ENCODE data around the gene PCDHGB6.
A peak's percentile ranks its signal among the peaks of the same experiment; 100 is the strongest.
"Not testable (repeated sequence)": the region's sequence is repeated elsewhere in the genome, so short reads cannot be mapped to it uniquely, and the experiment has no call there.

PCDHGB6 gene

DNA sequence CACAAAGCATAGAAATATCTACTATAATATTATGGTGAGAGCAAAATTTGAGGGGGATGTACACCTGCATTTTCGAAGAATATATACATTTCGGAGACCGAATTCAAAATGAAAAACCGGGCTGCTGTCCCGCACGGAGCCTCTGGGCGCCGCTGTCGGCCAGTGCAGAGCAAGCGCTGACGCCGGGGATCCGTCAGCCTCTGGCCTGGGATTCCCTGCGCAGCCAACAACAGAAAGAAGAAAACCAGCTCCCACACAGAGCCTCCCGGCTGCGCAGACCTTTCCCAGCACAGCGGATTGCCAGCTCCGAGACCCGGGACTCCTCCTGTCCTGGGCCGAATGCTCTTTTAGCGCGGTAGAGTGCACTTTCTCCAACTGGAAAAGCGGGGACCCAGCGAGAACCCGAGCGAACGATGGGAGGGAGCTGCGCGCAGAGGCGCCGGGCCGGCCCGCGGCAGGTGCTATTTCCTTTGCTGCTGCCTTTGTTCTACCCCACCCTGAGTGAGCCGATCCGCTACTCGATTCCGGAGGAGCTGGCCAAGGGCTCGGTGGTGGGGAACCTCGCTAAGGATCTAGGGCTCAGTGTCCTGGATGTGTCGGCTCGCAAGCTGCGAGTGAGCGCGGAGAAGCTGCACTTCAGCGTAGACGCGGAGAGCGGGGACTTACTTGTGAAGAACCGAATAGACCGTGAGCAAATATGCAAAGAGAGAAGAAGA lies at the start of gene PCDHGB6:
TSS of gene PCDHGB6 (plus strand) at position 232 of the 716 bp plus-strand sequence. CDS start at position 414, 182 bp downstream.
- TF ChIP-seq, protein P1, sequence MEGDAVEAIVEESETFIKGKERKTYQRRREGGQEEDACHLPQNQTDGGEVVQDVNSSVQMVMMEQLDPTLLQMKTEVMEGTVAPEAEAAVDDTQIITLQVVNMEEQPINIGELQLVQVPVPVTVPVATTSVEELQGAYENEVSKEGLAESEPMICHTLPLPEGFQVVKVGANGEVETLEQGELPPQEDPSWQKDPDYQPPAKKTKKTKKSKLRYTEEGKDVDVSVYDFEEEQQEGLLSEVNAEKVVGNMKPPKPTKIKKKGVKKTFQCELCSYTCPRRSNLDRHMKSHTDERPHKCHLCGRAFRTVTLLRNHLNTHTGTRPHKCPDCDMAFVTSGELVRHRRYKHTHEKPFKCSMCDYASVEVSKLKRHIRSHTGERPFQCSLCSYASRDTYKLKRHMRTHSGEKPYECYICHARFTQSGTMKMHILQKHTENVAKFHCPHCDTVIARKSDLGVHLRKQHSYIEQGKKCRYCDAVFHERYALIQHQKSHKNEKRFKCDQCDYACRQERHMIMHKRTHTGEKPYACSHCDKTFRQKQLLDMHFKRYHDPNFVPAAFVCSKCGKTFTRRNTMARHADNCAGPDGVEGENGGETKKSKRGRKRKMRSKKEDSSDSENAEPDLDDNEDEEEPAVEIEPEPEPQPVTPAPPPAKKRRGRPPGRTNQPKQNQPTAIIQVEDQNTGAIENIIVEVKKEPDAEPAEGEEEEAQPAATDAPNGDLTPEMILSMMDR (IDR thresholded peaks at IDR 0.05; ENCODE audit: insufficient read depth, low read length, missing control alignments) = peak; percentile 43
- POLR2A ChIA-PET; DNase-seq (ENCODE audit: low read depth, low spot score): not testable (repeated sequence)
- CTCF ChIA-PET = interaction anchor here (1.1 to 4.8 kb wide), 10 partner anchors 10 to 159 kb away, joined by 3 to 43 read pairs (median 12); partner anchors contain the start of genes PCDHGA12, PCDHGA8, PCDHGB5 and PCDHGB7
- H3K4me3 ChIP-seq (ENCODE audit: low read depth, low read length) = peak within 1 kb of the TSS; percentile 37

DNA sequence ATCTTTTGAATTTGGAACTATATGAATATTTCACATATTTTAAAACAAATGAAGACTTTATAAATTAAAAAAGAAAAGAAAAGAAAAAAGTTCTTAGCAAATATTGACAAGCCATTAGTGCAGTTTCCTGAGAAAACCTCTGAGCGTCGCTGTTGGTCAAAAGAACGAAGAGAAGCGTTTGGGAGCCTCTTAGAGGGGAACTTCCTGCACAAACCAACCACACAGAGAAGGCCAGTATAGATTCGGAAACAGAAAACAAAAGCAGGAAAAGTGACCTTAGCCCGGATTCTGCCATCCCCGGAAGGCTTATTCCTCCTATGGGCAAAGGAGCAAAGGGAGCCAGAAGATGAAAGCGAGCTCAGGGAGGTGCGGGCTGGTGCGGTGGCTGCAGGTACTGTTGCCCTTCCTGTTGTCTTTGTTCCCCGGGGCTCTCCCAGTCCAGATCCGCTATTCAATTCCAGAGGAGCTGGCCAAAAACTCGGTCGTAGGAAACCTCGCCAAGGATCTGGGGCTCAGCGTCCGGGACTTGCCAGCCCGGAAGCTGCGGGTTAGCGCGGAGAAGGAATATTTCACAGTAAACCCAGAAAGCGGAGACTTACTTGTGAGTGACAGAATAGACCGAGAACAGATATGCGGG lies 47.9 kb upstream of the PCDHGB6 start, which contains the start of gene PCDHGB2:
TSS of gene PCDHGB2 (plus strand) at position 205 of the 637 bp plus-strand sequence. CDS start at position 347, 142 bp downstream.
- ChIA-PET POLR2A (no interaction called here), CTCF (interaction anchor here (0.8 to 3.9 kb wide), 7 partner anchors 10 to 206 kb away, joined by 3 to 32 read pairs (median 9); partner anchors contain the start of genes PCDHGA3, PCDHGB1 and PCDHGB3)
- H3K4me3 ChIP-seq (ENCODE audit: low read depth, low read length) = peak within 1 kb of the TSS; percentile 53
- no peak for DNase-seq (ENCODE audit: low read depth, low spot score)
- TF ChIP-seq, protein P1 (IDR thresholded peaks at IDR 0.05; ENCODE audit: insufficient read depth, low read length, missing control alignments) = peak; percentile 15

DNA sequence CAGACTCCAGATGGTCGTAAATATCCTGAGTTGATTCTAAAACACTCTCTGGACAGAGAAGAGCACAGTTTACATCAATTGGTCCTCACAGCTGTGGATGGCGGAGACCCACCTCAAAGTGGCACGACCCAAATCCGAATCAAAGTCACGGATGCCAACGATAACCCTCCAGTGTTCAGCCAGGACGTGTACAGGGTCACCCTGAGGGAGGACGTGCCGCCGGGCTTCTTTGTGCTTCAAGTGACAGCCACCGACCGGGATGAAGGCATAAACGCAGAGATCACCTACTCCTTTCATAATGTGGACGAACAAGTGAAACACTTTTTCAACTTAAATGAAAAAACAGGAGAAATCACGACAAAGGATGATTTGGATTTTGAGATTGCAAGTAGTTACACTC lies 47.1 kb upstream of the PCDHGB6 start:
- POLR2A ChIA-PET = no interaction called here
- peak overlapping the region; percentile 53; the same call in 1 of the 2 replicates for H3K4me3 ChIP-seq (ENCODE audit: low read depth, low read length)
- no peak for DNase-seq (ENCODE audit: low read depth, low spot score)
- TF ChIP-seq, protein P1 (IDR thresholded peaks at IDR 0.05; ENCODE audit: insufficient read depth, low read length, missing control alignments) = no peak
- CTCF ChIA-PET = interaction anchor here (0.8 to 3.9 kb wide), 6 partner anchors 10 to 205 kb away, joined by 3 to 32 read pairs (median 10); partner anchors contain the start of genes PCDHGA3, PCDHGB1 and PCDHGB3

DNA sequence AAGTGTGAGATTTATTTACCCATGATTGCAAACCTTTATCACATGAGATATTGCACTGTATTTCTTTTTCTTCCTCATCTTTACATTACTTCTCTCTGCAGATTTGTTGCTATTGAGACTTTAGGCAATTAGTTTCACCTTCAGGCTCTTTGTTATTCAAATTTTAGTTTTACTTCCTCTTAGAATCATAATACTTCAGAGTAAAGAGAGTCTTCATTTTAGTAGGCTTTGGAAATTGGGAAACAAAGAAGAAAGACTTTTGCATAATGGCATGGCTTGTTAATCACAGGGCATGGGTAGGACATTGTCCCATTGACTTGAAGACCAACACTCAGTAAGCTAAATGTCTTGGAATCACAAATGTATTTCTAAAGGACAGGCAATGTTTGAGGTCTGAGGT lies 45.1 kb upstream of the PCDHGB6 start:
- TF ChIP-seq, protein P1 (IDR thresholded peaks at IDR 0.05; ENCODE audit: insufficient read depth, low read length, missing control alignments) = no peak
- ChIA-PET CTCF (interaction anchor here (1.1 to 3.5 kb wide), 5 partner anchors 9 to 204 kb away, joined by 3 to 27 read pairs (median 4); partner anchors contain the start of gene PCDHGB1), POLR2A (no interaction called here)
- DNase-seq (ENCODE audit: low read depth, low spot score) = no peak
- no peak overlapping the region for H3K4me3 ChIP-seq (ENCODE audit: low read depth, low read length)

DNA sequence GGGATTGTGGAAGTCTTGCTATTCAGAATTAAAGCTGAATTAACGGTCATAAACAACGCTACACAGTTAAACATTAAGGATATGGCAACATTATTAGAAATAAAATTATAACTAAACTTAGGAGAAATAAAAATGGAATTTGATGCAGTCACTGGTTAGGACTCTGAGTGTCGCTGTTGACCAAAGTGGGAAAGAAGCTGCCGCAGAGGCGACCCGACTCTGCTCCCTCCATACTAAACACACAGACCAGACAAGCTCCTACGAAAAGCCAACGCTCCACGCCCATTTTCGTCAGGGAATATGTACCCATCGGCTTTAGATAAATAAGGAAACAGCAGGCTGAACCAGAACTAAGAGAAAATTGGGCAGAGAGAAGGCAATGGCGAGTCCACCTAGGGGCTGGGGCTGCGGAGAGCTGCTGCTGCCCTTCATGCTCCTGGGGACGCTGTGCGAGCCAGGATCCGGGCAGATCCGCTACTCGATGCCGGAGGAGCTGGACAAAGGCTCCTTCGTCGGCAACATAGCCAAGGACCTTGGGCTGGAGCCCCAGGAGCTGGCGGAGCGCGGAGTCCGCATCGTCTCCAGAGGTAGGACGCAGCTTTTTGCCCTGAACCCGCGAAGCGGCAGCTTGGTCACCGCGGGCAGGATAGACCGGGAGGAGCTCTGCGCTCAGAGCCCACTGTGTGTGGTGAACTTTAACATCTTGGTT lies 43.7 kb upstream of the PCDHGB6 start, which contains the start of gene PCDHGA5:
TSS of gene PCDHGA5 (plus strand) at position 211 of the 709 bp plus-strand sequence. CDS start at position 380, 169 bp downstream.
- ChIA-PET POLR2A (interaction anchor here (0.6 kb wide), 1 partner anchor 157 kb away, joined by 3 read pairs; no protein-coding TSS in a partner anchor), CTCF (interaction anchor here (0.6 to 3.5 kb wide), 20 partner anchors 9 to 228 kb away, joined by 3 to 27 read pairs (median 4); partner anchors contain the start of genes PCDHGA1, PCDHGA10, PCDHGA12 and PCDHGA3)
- peak within 1 kb of the TSS; percentile 44 for H3K4me3 ChIP-seq (ENCODE audit: low read depth, low read length)

More for the DNA sequence above, 43.7 kb upstream of the PCDHGB6 start, which contains the start of gene PCDHGA5:
- TF ChIP-seq, protein P1 (IDR thresholded peaks at IDR 0.05; ENCODE audit: insufficient read depth, low read length, missing control alignments) = no peak
- DNase-seq (ENCODE audit: low read depth, low spot score) = no peak
